Hematopoietic multipotent progenitor cell (in vitro differentiated cells): ENCODE measurements around the gene PTCSC3. TPM values are rescaled to one million over a fixed set of nuclear protein-coding genes. Genes with fewer than 3 reads are reported as not detected.

Experiments used
- DNase-seq, 3 donors: peaks; one replicate each; pipeline ENCODE4 v3.0.0-alpha.2; 2011 to 2015; ENCODE audit warnings: low read depth in 2 of 3, low spot score in 2 of 3
- total RNA-seq: library from RNA; depleted of rRNA; stranded (reverse); fragments of >200 nt; gene quantifications from one replicate; pipeline ENCODE4 v1.2.3, GENCODE V29; 2012

PTCSC3 gene
- total RNA-seq, result not detected

- DNase-seq, result no peak
Measured at GRCh38 chr14:36176524-36176923, at the start of gene PTCSC3. TSS of gene PTCSC3 (minus strand) at chr14:36176722.

GRCh38 chr14:36226164-36226563 is 49.6 kb upstream of the PTCSC3 start:
- DNase-seq, result no peak

- DNase-seq, result no peak
Measured at GRCh38 chr14:36224176-36224575, 47.7 kb upstream of the PTCSC3 start.

- no peak for DNase-seq
Measured at GRCh38 chr14:36223558-36223957, 47.0 kb upstream of the PTCSC3 start.

GRCh38 chr14:36222952-36223468 is 46.5 kb upstream of the PTCSC3 start:
- DNase-seq, result no peak

- DNase-seq, result no peak
Measured at GRCh38 chr14:36222337-36222736, 45.8 kb upstream of the PTCSC3 start.

GRCh38 chr14:36221112-36221511 is 44.6 kb upstream of the PTCSC3 start:
- no peak for DNase-seq

GRCh38 chr14:36217732-36218131 is 41.2 kb upstream of the PTCSC3 start:
- DNase-seq, result no peak

GRCh38 chr14:36217027-36217426 is 40.5 kb upstream of the PTCSC3 start:
- DNase-seq, result no peak

- no peak for DNase-seq
Measured at GRCh38 chr14:36215217-36215598, 38.7 kb upstream of the PTCSC3 start.

GRCh38 chr14:36214476-36215216 is 38.1 kb upstream of the PTCSC3 start:
- DNase-seq, result no peak

- no peak for DNase-seq
Measured at GRCh38 chr14:36212987-36213386, 36.5 kb upstream of the PTCSC3 start.

- DNase-seq, result no peak
Measured at GRCh38 chr14:36212577-36212976, 36.1 kb upstream of the PTCSC3 start.

- DNase-seq, result no peak
Measured at GRCh38 chr14:36208690-36209278, 32.3 kb upstream of the PTCSC3 start.

GRCh38 chr14:36207500-36207899 is 31.0 kb upstream of the PTCSC3 start:
- no peak for DNase-seq

- no peak for DNase-seq
Measured at GRCh38 chr14:36204461-36205073, 28.0 kb upstream of the PTCSC3 start.

- DNase-seq, result no peak
Measured at GRCh38 chr14:36198378-36198777, 21.9 kb upstream of the PTCSC3 start.

GRCh38 chr14:36194663-36195062 is 18.1 kb upstream of the PTCSC3 start:
- no peak for DNase-seq

- DNase-seq, result no peak
Measured at GRCh38 chr14:36192530-36192929, 16.0 kb upstream of the PTCSC3 start.

- DNase-seq, result no peak
Measured at GRCh38 chr14:36183402-36183801, 6.9 kb upstream of the PTCSC3 start.

GRCh38 chr14:36181417-36181816 is 4.9 kb upstream of the PTCSC3 start:
- no peak for DNase-seq

- DNase-seq, result no peak
Measured at GRCh38 chr14:36177489-36177888, 967 bp upstream of the PTCSC3 start.
